GM12878 (cell line): ENCODE results near the gene PTPRU. TPM values are rescaled to one million over a fixed set of nuclear protein-coding genes. Genes with fewer than 3 reads are reported as not detected.

Experiments
- ATAC-seq: fragments of 200-7000 bp; cut with Tn5 transposase; 3 replicates; pipeline ENCODE4 v1.9.1; 2020; ENCODE audit warnings: mild to moderate bottlenecking, moderate library complexity
- BruUV-seq: library from RNA; stranded (reverse); fragments of 400-500 nt; replicated peaks from 2 replicates; lab custom pipeline; 2021; lab: Mats Ljungman, UMichigan
- CTCF ChIA-PET: fragments of 300-600 bp; sonication (Branson Sonifier 250); formaldehyde crosslinking; extraction: SDS; loops from one replicate; lab custom pipeline; 2021; ENCODE audit warnings: inconsistent platforms; lab: Yijun Ruan, JAX
- POLR2A ChIA-PET: fragments of 350-600 bp; formaldehyde crosslinking; extraction: SDS; loops from one replicate; lab custom pipeline; 2021; ENCODE audit warnings: inconsistent platforms; lab: Charles Lee
- RAD21 ChIA-PET: fragments of 300-600 bp; sonication (Branson Sonifier 250); formaldehyde crosslinking; loops from one replicate; lab custom pipeline; 2023; ENCODE audit warnings: antibody characterized with exemption; ENCODE audit not compliant: unreplicated experiment; lab: Charles Lee
- SMC1A ChIA-PET: fragments of 300-600 bp; sonication (Branson Sonifier 250); formaldehyde crosslinking; loops from one replicate; lab custom pipeline; 2023; ENCODE audit not compliant: unreplicated experiment, uncharacterized antibody; lab: Charles Lee
- DNase-seq: peaks from one replicate; pipeline ENCODE4 v3.0.0-alpha.2; 2011; ENCODE audit warnings: low read depth, low spot score
- FAIRE-seq: peaks from 3 replicates; lab custom pipeline; 2011; peaks lifted over from hg19 to GRCh38; lab: Jason Lieb, UNC
- H2AFZ ChIP-seq: 2 replicates; pipeline ENCODE4 v1.6.0; 2011; ENCODE audit warnings: low read depth, low read length, control low read depth; ENCODE audit not compliant: control insufficient read depth
- H3K27ac ChIP-seq: 2 replicates; pipeline ENCODE4 v1.5.1; 2011; ENCODE audit warnings: control low read depth; ENCODE audit not compliant: control insufficient read depth, insufficient read depth
- H3K27me3 ChIP-seq, 2 experiments: replicated peaks in 1 of 2; 2 replicates each; pipeline versions ENCODE4 v1.6.0 to v1.6.1; 2011; ENCODE audit warnings: low read length in 1 of 2; ENCODE audit not compliant: control insufficient read depth in 2 of 2, insufficient read depth in 2 of 2
- H3K36me3 ChIP-seq, 2 experiments: 2 replicates each; pipeline ENCODE4 v1.5.1; 2011; ENCODE audit warnings: low read length in 1 of 2; ENCODE audit not compliant: control insufficient read depth in 2 of 2, insufficient read depth in 2 of 2
- H3K4me1 ChIP-seq: 2 replicates; pipeline ENCODE4 v1.6.1; 2011; ENCODE audit warnings: mild to moderate bottlenecking, low read length, moderate library complexity, mixed read lengths; ENCODE audit not compliant: control insufficient read depth, insufficient read depth
- H3K4me2 ChIP-seq: 2 replicates; pipeline ENCODE4 v1.6.0; 2011; ENCODE audit warnings: control low read depth; ENCODE audit not compliant: control insufficient read depth, insufficient read depth
- H3K4me3 ChIP-seq: fragments of 200-600 bp; sonication (generic); 2 replicates; pipeline ENCODE4 v1.5.1; 2016
- H3K79me2 ChIP-seq: 2 replicates; pipeline ENCODE4 v1.6.0; 2011; ENCODE audit warnings: low read length; ENCODE audit not compliant: control insufficient read depth, insufficient read depth
- H3K9ac ChIP-seq: 2 replicates; pipeline ENCODE4 v1.8.0; 2011; ENCODE audit warnings: low read length, control low read depth, mixed read lengths; ENCODE audit not compliant: control insufficient read depth, insufficient read depth
- H3K9me3 ChIP-seq: replicated peaks from 3 replicates; pipeline ENCODE4 v1.5.1; 2011; ENCODE audit warnings: mild to moderate bottlenecking, low read length; ENCODE audit not compliant: control insufficient read depth, insufficient read depth
- H4K20me1 ChIP-seq: 2 replicates; pipeline ENCODE4 v1.6.0; 2011; ENCODE audit not compliant: control insufficient read depth, insufficient read depth
- ATF7 ChIP-seq: fragments of 450-650 bp; IDR thresholded peaks from 2 replicates; pipeline ENCODE4 v1.6.1; 2016; ENCODE audit warnings: low read depth, mild to moderate bottlenecking
- CREB1 ChIP-seq: IDR thresholded peaks from 2 replicates; pipeline ENCODE4 v1.6.1; 2012; ENCODE audit warnings: low read depth, mild to moderate bottlenecking, inconsistent platforms
- E4F1 ChIP-seq: fragments of 450-650 bp; IDR thresholded peaks from 2 replicates; pipeline ENCODE4 v1.6.1; 2018; ENCODE audit warnings: borderline replicate concordance, mild to moderate bottlenecking; ENCODE audit not compliant: partially characterized antibody
- IKZF1 ChIP-seq: fragments of 450-650 bp; conservative IDR thresholded peaks from 2 replicates; pipeline ENCODE4 v1.6.1; 2017; ENCODE audit warnings: antibody characterized with exemption, mild to moderate bottlenecking
- PKNOX1 ChIP-seq: fragments of 450-650 bp; IDR thresholded peaks from 2 replicates; pipeline ENCODE4 v1.6.1; 2016; ENCODE audit warnings: mild to moderate bottlenecking
- RELA ChIP-seq: fragments of 450-650 bp; IDR thresholded peaks from 2 replicates; pipeline ENCODE4 v1.8.0; 2014; ENCODE audit warnings: borderline replicate concordance; ENCODE audit not compliant: partially characterized antibody
- SREBF1 ChIP-seq: IDR thresholded peaks from 2 replicates; pipeline ENCODE4 v1.6.1; 2012; ENCODE audit warnings: mild to moderate bottlenecking, low read length
- SUZ12 ChIP-seq: fragments of 200-600 bp; sonication (generic); IDR thresholded peaks from one replicate; pipeline ENCODE4 v1.6.1; 2018; ENCODE audit warnings: antibody characterized with exemption, mild to moderate bottlenecking; ENCODE audit not compliant: unreplicated experiment
- WRNIP1 ChIP-seq: IDR thresholded peaks from 2 replicates; pipeline ENCODE4 v1.6.1; 2011; ENCODE audit warnings: low read depth, low read length, improper control_type of control experiment, borderline replicate concordance
- ZSCAN29 ChIP-seq: fragments of 450-650 bp; IDR thresholded peaks from 2 replicates; pipeline ENCODE4 v1.6.1; 2017; ENCODE audit warnings: mild to moderate bottlenecking, moderate library complexity
- WGBS: methylation state at CpG from one replicate; pipeline ENCODE4 v1.1.6; 2016; ENCODE audit warnings: low lambda C conversion rate; ENCODE audit not compliant: insufficient replicate concordance, insufficient coverage; ENCODE audit errors: missing lambda C conversion rate; 5-methylcytosine and 5-hydroxymethylcytosine counted together
- in situ Hi-C: fragments of 300-500 bp; cut with MboI; formaldehyde crosslinking; loops from 9 replicates; pipeline ENCODE4 v1.14.3; 2018; ENCODE audit warnings: mixed read lengths
- intact Hi-C: fragments of 100-400 bp; cut with micrococcal nuclease; formaldehyde crosslinking; loops from one replicate; pipeline ENCODE4 v1.14.2; 2022; ENCODE audit not compliant: unreplicated experiment
- polyA plus RNA-seq, 11 experiments: library from polyadenylated mRNA; depleted of rRNA in 4 of 11; unstranded in 6 of 11; stranded (reverse) in 5 of 11; fragments of >200 nt; fragmentation: Nextera tagmentation in 4 of 11; fragmentation: Illumina TruSeq in 1 of 11; extraction: Ambion mirVana in 4 of 11; extraction: Trizol in 1 of 11; gene quantifications; 1 replicate in 1 of 11; 2 replicates in 10 of 11; pipeline versions ENCODE4 v1.2.1 to v1.2.3, GENCODE V29; 2011 to 2016; ENCODE audit warnings: inconsistent platforms in 2 of 11, missing spikeins in 2 of 11, low read depth in 1 of 11
- total RNA-seq, 4 experiments: library from RNA; depleted of rRNA in 3 of 4; stranded (reverse); fragments of >200 nt in 3 of 4; fragmentation: Illumina TruSeq in 1 of 4; extraction: Trizol in 1 of 4; gene quantifications; 2 replicates each; pipeline versions ENCODE4 v1.2.1 to v1.2.3, GENCODE V29; 2013 to 2021

Gene PTPRU
- total and polyA plus RNA-seq, 10 of the 15 experiments (the other 5 are each of a cell fraction or from before 2014, with no cell fraction given): 0.04 to 2.5 (median 0.73) TPM

GRCh38 chr1:29285771-29286170 lies 49.4 kb downstream of the PTPRU start:
- Histone ChIP-seq H3K27me3 (no peaks in the 10 kb centered on the region), H3K4me2 (no peak overlapping the region), H2AFZ (no peak overlapping the region), H3K36me3 (no peaks in the 10 kb centered on the region), H4K20me1 (no peaks in the 10 kb centered on the region), H3K9ac (no peak overlapping the region), H3K27ac (no peak overlapping the region), H3K79me2 (no peaks in the 10 kb centered on the region), H3K4me1 (no peaks in the 10 kb centered on the region), H3K4me3 (no peak overlapping the region), H3K9me3 (no peaks in the 10 kb centered on the region)
- ChIA-PET RAD21 (no interaction called here), POLR2A (interaction anchor here (0.5 kb wide), 1 partner anchor 620 kb away, joined by 4 read pairs; no protein-coding TSS in a partner anchor), SMC1A (no interaction called here), CTCF (no interaction called here)
- in situ Hi-C loops (no loop called here), intact Hi-C loops (no loop called here)
- FAIRE-seq (no peak), DNase-seq (no peak), ATAC-seq (no peak)
- BruUV-seq: no TSS peak
- no peak for TF ChIP-seq E4F1
- TF ChIP-seq PKNOX1: no peak
- TF ChIP-seq SREBF1: no peak
- no peak for TF ChIP-seq WRNIP1
- TF ChIP-seq CREB1: no peak
- TF ChIP-seq ZSCAN29: no peak
- TF ChIP-seq ATF7: no peak
- TF ChIP-seq SUZ12: no peak
- TF ChIP-seq RELA: no peak
- no peak for TF ChIP-seq IKZF1
- 54% methylated on average over 7 of the region's 7 CpGs for WGBS
